Stomach (tissue), 9 donors: Measurements from ENCODE around the gene HIF1A. TPM values are rescaled to one million over a fixed set of nuclear protein-coding genes. Genes with fewer than 3 reads are reported as not detected.

ENCODE experiments used
- DNase-seq, 2 donors: peaks; one replicate each; pipeline versions ENCODE4 v3.0.0 to v3.0.0-alpha.2; 2013 to 2019
- H3K27ac ChIP-seq, 5 donors: fragments of 200-600 bp in 4 of 5; sonication (generic) in 4 of 5; one replicate each; pipeline ENCODE4 v1.5.1; 2013 to 2019; ENCODE audit warnings: mild to moderate bottlenecking in 1 of 5, moderate library complexity in 1 of 5
- H3K27me3 ChIP-seq, 3 donors: fragments of 200-600 bp; sonication (generic); one replicate each; pipeline ENCODE4 v1.5.1; 2017 to 2019; ENCODE audit warnings: mixed run types in 1 of 3
- H3K36me3 ChIP-seq, 4 donors: fragments of 200-600 bp; sonication (generic); 1 replicate in 3 of 4; 2 replicates in 1 of 4; pipeline ENCODE4 v1.5.1; 2016 to 2019
- H3K4me1 ChIP-seq, 4 donors: fragments of 200-600 bp; sonication (generic); one replicate each; pipeline ENCODE4 v1.5.1; 2016 to 2019
- H3K4me3 ChIP-seq, 4 donors: fragments of 200-600 bp; sonication (generic) in 3 of 4; one replicate each; pipeline ENCODE4 v1.5.1; 2016 to 2019; ENCODE audit warnings: mild to moderate bottlenecking in 1 of 4
- H3K9me3 ChIP-seq, 4 donors: fragments of 200-600 bp; sonication (generic); one replicate each; pipeline ENCODE4 v1.5.1; 2016 to 2019
- EP300 ChIP-seq: sonication (generic); formaldehyde crosslinking; IDR thresholded peaks from one replicate; pipeline ENCODE4 v1.6.1; 2017; ENCODE audit warnings: antibody characterized with exemption
- POLR2A ChIP-seq, 4 donors: fragments of 450-650 bp; IDR thresholded peaks; one replicate each; pipeline ENCODE4 v1.6.1; 2016; ENCODE audit warnings: antibody characterized with exemption in 4 of 4, control low read depth in 2 of 4, mild to moderate bottlenecking in 1 of 4, moderate library complexity in 1 of 4
- POLR2AphosphoS5 ChIP-seq, 3 donors: sonication (generic); formaldehyde crosslinking; IDR thresholded peaks; one replicate each; pipeline ENCODE4 v1.6.1; 2016; ENCODE audit warnings: antibody characterized with exemption in 3 of 3
- WGBS, 5 donors: extraction: QIAGEN DNeasy Blood & Tissue Kit in 3 of 5; methylation state at CpG; one replicate each; pipeline versions ENCODE4 v1.1.5 to v1.1.7; 2013 to 2018; 5-methylcytosine and 5-hydroxymethylcytosine counted together
- intact Hi-C: fragments of 100-400 bp; cut with DNase I; formaldehyde crosslinking; loops from one replicate; pipeline ENCODE4 v1.15.1; 2023; ENCODE audit warnings: low total_unique reads
- polyA plus RNA-seq, 3 donors: library from polyadenylated mRNA; stranded (reverse); fragments of 200-250 nt; gene quantifications; one replicate each; pipeline ENCODE4 v1.2.3, GENCODE V29; 2013
- total RNA-seq, 5 donors: library from RNA; depleted of rRNA; stranded (reverse); fragments of >200 nt; gene quantifications; one replicate each; pipeline versions ENCODE4 v1.1.0 to v1.2.3, GENCODE V29; 2014 to 2016
- TF ChIP-seq, protein P1 (sequence below), 7 experiments: fragments of 450-650 bp in 4 of 7; fragments of 200-600 bp in 3 of 7; sonication (generic) in 3 of 7; IDR thresholded peaks; one replicate each; pipeline ENCODE4 v1.5.1; 2016 to 2019; ENCODE audit warnings: antibody characterized with exemption in 7 of 7, control low read depth in 2 of 7, mild to moderate bottlenecking in 1 of 7
- donor health status: healthy with polysubstance abuse.
- donor health status: Bipolar disorder and iron deficiency.
- donor health status: healthy.

The HIF1A gene
- total and polyA plus RNA-seq, 8 donors, result 26.4 to 192 (median 77.8) TPM

DNA sequence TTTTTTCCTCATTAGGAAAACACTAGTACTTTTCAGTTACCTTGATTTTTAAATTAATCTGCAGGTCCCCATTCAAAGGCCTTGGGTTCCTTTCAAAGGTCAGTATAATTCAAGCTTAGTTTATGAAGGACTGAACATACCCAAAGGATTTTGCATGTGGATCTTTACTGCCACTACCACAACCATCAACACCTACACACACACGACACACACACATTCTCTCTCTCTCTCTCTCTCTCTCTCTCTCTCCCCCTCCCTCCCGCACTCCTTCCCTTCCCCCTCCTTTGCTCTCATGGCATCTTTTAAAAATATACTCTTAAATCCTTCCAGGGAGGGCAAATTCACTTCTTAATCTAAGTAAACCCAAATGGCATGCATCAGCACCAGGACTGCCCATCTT, 28.8 kb downstream of the HIF1A start:
- peaks cover 26 to 83% (median 71%) of the 10 kb centered on the region in 4 donors for H3K36me3 ChIP-seq
- no peaks in the 10 kb centered on the region for H3K9me3 ChIP-seq
- H3K4me3 ChIP-seq, result no peak overlapping the region
- H3K4me1 ChIP-seq, result peaks cover 9 to 38% (median 9%) of the 10 kb centered on the region in 4 donors
- no peak overlapping the region for H3K27ac ChIP-seq
- 82 to 94% (median 88%) methylated on average over 2 of the region's 2 CpGs for WGBS, 5 donors
- intact Hi-C loops, result no loop called here
- H3K27me3 ChIP-seq, result no peaks in the 10 kb centered on the region
- no peak for DNase-seq
- TF ChIP-seq EP300, result no peak

DNA sequence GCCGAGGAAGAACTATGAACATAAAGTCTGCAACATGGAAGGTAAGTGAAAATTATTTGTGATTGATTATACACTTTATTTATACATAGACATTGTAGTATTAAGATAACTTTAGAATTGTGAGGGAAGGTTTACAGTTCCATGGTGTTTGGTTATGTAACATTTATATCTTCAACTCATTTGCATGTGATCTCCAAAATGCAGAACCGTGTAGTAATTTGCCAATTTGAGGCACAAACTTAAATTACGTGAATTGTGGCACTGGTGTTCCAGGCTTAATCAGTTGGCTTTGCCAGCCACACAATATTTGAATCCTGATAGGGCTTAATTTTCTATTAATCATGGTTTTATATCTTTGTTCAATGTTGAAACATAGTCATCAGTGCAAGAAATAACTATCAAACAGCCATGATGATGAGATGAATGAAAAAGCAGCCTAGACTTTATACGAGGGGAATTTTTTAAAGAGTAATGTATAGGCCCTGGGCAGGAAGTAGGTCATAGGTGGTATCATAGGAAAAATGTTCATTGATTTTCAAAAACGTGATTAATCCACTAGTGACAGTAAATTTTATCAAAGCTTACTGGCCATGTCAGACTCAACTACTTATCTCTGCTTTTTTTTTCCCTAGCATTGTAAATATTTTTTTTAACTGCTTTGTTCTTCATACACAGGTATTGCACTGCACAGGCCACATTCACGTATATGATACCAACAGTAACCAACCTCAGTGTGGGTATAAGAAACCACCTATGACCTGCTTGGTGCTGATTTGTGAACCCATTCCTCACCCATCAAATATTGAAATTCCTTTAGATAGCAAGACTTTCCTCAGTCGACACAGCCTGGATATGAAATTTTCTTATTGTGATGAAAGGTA, 31.7 kb downstream of the HIF1A start:
- Histone ChIP-seq H3K27me3 (no peaks in the 10 kb centered on the region), H3K9me3 (no peaks in the 10 kb centered on the region), H3K4me3 (no peak overlapping the region), H3K27ac (no peak overlapping the region), H3K4me1 (peaks cover 0 to 12% (median 0%) of the 10 kb centered on the region in 4 donors), H3K36me3 (peaks cover 26 to 99% (median 91%) of the 10 kb centered on the region in 4 donors)
- TF ChIP-seq POLR2AphosphoS5 (IDR thresholded peaks at IDR 0.05) (no peak), POLR2A (IDR thresholded peaks at IDR 0.05) (no peak), EP300 (no peak)
- TF ChIP-seq, protein P1, sequence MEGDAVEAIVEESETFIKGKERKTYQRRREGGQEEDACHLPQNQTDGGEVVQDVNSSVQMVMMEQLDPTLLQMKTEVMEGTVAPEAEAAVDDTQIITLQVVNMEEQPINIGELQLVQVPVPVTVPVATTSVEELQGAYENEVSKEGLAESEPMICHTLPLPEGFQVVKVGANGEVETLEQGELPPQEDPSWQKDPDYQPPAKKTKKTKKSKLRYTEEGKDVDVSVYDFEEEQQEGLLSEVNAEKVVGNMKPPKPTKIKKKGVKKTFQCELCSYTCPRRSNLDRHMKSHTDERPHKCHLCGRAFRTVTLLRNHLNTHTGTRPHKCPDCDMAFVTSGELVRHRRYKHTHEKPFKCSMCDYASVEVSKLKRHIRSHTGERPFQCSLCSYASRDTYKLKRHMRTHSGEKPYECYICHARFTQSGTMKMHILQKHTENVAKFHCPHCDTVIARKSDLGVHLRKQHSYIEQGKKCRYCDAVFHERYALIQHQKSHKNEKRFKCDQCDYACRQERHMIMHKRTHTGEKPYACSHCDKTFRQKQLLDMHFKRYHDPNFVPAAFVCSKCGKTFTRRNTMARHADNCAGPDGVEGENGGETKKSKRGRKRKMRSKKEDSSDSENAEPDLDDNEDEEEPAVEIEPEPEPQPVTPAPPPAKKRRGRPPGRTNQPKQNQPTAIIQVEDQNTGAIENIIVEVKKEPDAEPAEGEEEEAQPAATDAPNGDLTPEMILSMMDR (IDR thresholded peaks at IDR 0.05), result no peak
- 53 to 69% (median 64%) methylated on average over 7 of the region's 7 CpGs for WGBS, 5 donors
- no peak for DNase-seq
- intact Hi-C loops, result no loop called here

DNA sequence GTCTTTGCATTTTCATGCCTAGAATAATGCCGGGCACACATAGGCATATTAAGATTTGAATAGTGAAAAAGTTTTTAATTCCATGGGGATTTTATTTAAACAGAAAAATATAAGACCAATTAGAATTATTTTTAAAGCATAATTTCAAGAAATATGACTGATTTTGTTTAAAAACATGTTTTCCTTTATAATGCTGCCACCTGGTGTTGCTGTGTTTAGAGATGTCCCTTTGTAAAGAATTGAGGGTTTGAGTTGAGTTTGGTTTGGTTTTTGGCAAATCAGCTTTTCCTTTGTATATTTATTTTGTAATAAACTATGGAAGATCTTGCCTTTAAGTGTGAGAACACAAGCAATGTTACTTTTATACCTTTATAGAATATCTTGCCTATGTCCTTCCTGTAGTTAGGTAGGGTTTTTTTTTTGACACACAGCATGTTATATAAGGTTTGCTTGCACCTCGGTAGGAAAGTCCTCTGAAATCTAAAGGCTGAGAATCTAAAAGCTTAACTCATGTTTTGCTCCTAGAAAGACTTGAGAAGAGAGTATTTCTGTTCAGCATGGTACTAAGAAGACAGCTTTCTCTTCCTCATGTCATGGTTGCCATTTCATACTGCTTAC, 35.6 kb downstream of the HIF1A start:
- Histone ChIP-seq H3K36me3 (peaks cover 46 to 100% (median 97%) of the 10 kb centered on the region in 4 donors), H3K27me3 (no peaks in the 10 kb centered on the region), H3K4me1 (peaks cover 0 to 12% (median 0%) of the 10 kb centered on the region in 4 donors), H3K27ac (peak overlapping the region in 2 of 5 donors; percentile 20 to 38), H3K9me3 (no peaks in the 10 kb centered on the region), H3K4me3 (no peak overlapping the region)
- WGBS, 5 donors, result 70 to 76% (median 73%) methylated on average over 2 of the region's 2 CpGs
- DNase-seq, result peak in 1 of 2 donors; percentile 41
- intact Hi-C loops, result loop anchor here (10.0 kb wide), 1 partner anchor 266 kb away; no protein-coding TSS in a partner anchor
- TF ChIP-seq, protein P1 (IDR thresholded peaks at IDR 0.05), result peak in 4 of 7 experiments; percentile 15 to 55 (median 34)
- TF ChIP-seq EP300, result no peak

DNA sequence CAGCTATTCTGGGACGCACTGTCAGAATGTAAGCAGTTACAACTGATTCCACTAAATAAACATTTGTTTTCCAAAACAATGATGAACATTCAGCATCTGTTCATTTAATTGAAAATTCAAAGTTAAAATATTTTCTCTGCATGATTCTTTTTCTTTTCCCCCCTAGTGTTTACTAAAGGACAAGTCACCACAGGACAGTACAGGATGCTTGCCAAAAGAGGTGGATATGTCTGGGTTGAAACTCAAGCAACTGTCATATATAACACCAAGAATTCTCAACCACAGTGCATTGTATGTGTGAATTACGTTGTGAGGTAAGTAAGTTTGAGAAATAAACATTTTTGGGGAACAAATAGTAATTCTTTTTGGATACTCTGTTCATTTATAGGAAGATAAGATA, 38.7 kb downstream of the HIF1A start:
- no peak overlapping the region for H3K4me3 ChIP-seq
- no peak overlapping the region for H3K27ac ChIP-seq
- no peaks in the 10 kb centered on the region for H3K9me3 ChIP-seq
- H3K27me3 ChIP-seq, result no peaks in the 10 kb centered on the region
- 81 to 87% (median 82%) methylated on average over 2 of the region's 2 CpGs for WGBS, 5 donors
- intact Hi-C loops, result loop anchor here (10.0 kb wide), 1 partner anchor 269 kb away; no protein-coding TSS in a partner anchor
- H3K36me3 ChIP-seq, result peaks cover 39 to 100% (median 97%) of the 10 kb centered on the region in 4 donors
- no peaks in the 10 kb centered on the region for H3K4me1 ChIP-seq
- no peak for DNase-seq
- TF ChIP-seq POLR2A (IDR thresholded peaks at IDR 0.05) (no peak), EP300 (no peak), POLR2AphosphoS5 (IDR thresholded peaks at IDR 0.05) (no peak)
- TF ChIP-seq, protein P1 (IDR thresholded peaks at IDR 0.05), result no peak
